Measurements from ENCODE around the gene CGN. TPM values are rescaled to one million over a fixed set of nuclear protein-coding genes. Genes with fewer than 3 reads are reported as not detected.

CGN gene
- polyA plus RNA-seq, 1 donor from 2014 or later = 4.4 TPM

- no peak overlapping the region for H3K4me3 ChIP-seq (ENCODE audit: low read length)
- H3K36me3 ChIP-seq (ENCODE audit: insufficient read depth, low read length) = peaks cover 10% of the 10 kb centered on the region
- no peak overlapping the region for H2AFZ ChIP-seq (ENCODE audit: low read depth, low read length)
- H3K27ac ChIP-seq (ENCODE audit: low read length) = no peak overlapping the region
- H3K27me3 ChIP-seq (ENCODE audit: insufficient read depth, low read depth, low read length) = no peaks in the 10 kb centered on the region
- H3K9ac ChIP-seq (ENCODE audit: low read length) = no peak overlapping the region
- H3F3A ChIP-seq (ENCODE audit: insufficient read depth, low read length, poor library complexity, severe bottlenecking) = no peaks in the 10 kb centered on the region
- no peak overlapping the region for H3K4me2 ChIP-seq (ENCODE audit: low read length)
- H3K9me2 ChIP-seq (ENCODE audit: insufficient read depth, low read length) = no peaks in the 10 kb centered on the region
- no peaks in the 10 kb centered on the region for H3K9me3 ChIP-seq (ENCODE audit: low read length)
- no peaks in the 10 kb centered on the region for H3K79me2 ChIP-seq (replicated peaks; ENCODE audit: insufficient read depth, low read length)
- TF ChIP-seq EZH2 (IDR thresholded peaks at IDR 0.05; ENCODE audit: borderline replicate concordance, insufficient read depth, low read length, poor library complexity, severe bottlenecking) = no peak
- TF ChIP-seq EP300 (conservative IDR thresholded peaks at IDR 0.05; ENCODE audit: poor library complexity, severe bottlenecking) = no peak
- no peak for TF ChIP-seq REST (IDR thresholded peaks at IDR 0.05; ENCODE audit: borderline replicate concordance)
- no peak for TF ChIP-seq MXI1 (conservative IDR thresholded peaks at IDR 0.05; ENCODE audit: poor library complexity, severe bottlenecking)
- no peak for TF ChIP-seq CTCF (IDR thresholded peaks at IDR 0.05; ENCODE audit: poor library complexity, severe bottlenecking)
- TF ChIP-seq TAF1 (IDR thresholded peaks at IDR 0.05; ENCODE audit: low read depth) = no peak
- TF ChIP-seq RAD21 (conservative IDR thresholded peaks at IDR 0.05) = no peak
- no peak for TF ChIP-seq SMC3 (conservative IDR thresholded peaks at IDR 0.05; ENCODE audit: poor library complexity)
- TF ChIP-seq POLR2AphosphoS5 (IDR thresholded peaks at IDR 0.05) = no peak
- H4K20me1 ChIP-seq (ENCODE audit: insufficient read depth) = no peaks in the 10 kb centered on the region
Measured at GRCh38 chr1:151565502-151566189, 54.5 kb downstream of the CGN start.

GRCh38 chr1:151568626-151569088 lies 57.5 kb downstream of the CGN start:
- Histone ChIP-seq H3K4me2 (ENCODE audit: low read length) (no peak overlapping the region), H3K79me2 (replicated peaks; ENCODE audit: insufficient read depth, low read length) (no peaks in the 10 kb centered on the region), H4K20me1 (ENCODE audit: insufficient read depth) (no peaks in the 10 kb centered on the region), H3K9me3 (ENCODE audit: low read length) (no peaks in the 10 kb centered on the region), H3K36me3 (ENCODE audit: insufficient read depth, low read length) (peaks cover 10% of the 10 kb centered on the region), H2AFZ (ENCODE audit: low read depth, low read length) (no peak overlapping the region), H3K27ac (ENCODE audit: low read length) (no peak overlapping the region), H3K9me2 (ENCODE audit: insufficient read depth, low read length) (no peaks in the 10 kb centered on the region), H3F3A (ENCODE audit: insufficient read depth, low read length, poor library complexity, severe bottlenecking) (no peaks in the 10 kb centered on the region), H3K9ac (ENCODE audit: low read length) (no peak overlapping the region), H3K27me3 (ENCODE audit: insufficient read depth, low read depth, low read length) (no peaks in the 10 kb centered on the region), H3K4me3 (ENCODE audit: low read length) (no peak overlapping the region)
- no peak for TF ChIP-seq POLR2AphosphoS5 (IDR thresholded peaks at IDR 0.05)
- TF ChIP-seq REST (IDR thresholded peaks at IDR 0.05; ENCODE audit: borderline replicate concordance) = no peak
- no peak for TF ChIP-seq RAD21 (conservative IDR thresholded peaks at IDR 0.05)
- no peak for TF ChIP-seq SMC3 (conservative IDR thresholded peaks at IDR 0.05; ENCODE audit: poor library complexity)
- no peak for TF ChIP-seq EZH2 (IDR thresholded peaks at IDR 0.05; ENCODE audit: borderline replicate concordance, insufficient read depth, low read length, poor library complexity, severe bottlenecking)
- no peak for TF ChIP-seq TAF1 (IDR thresholded peaks at IDR 0.05; ENCODE audit: low read depth)
- TF ChIP-seq EP300 (conservative IDR thresholded peaks at IDR 0.05; ENCODE audit: poor library complexity, severe bottlenecking) = no peak
- TF ChIP-seq CTCF (IDR thresholded peaks at IDR 0.05; ENCODE audit: poor library complexity, severe bottlenecking) = no peak
- TF ChIP-seq MXI1 (conservative IDR thresholded peaks at IDR 0.05; ENCODE audit: poor library complexity, severe bottlenecking) = no peak

Measured in neural cell (in vitro differentiated cells).